Upper lobe of right lung (tissue), 1 donor: ENCODE data around the gene DES. TPM values are rescaled to one million over a fixed set of nuclear protein-coding genes. Genes with fewer than 3 reads are reported as not detected.

ENCODE experiments used
- ATAC-seq: fragments of 200-7000 bp; cut with Tn5 transposase; one replicate; pipeline ENCODE4 v1.9.1; 2020; ENCODE audit warnings: mild to moderate bottlenecking, moderate library complexity
- DNase-seq: peaks from one replicate; pipeline ENCODE4 v3.0.0-alpha.2; 2020
- H3K27ac ChIP-seq: fragments of 200-600 bp; one replicate; pipeline ENCODE4 v1.8.0; 2022
- H3K27me3 ChIP-seq: fragments of 200-600 bp; one replicate; pipeline ENCODE4 v1.8.0; 2022; ENCODE audit warnings: mild to moderate bottlenecking
- H3K36me3 ChIP-seq: fragments of 200-600 bp; one replicate; pipeline ENCODE4 v1.8.0; 2022
- H3K4me1 ChIP-seq: fragments of 200-600 bp; one replicate; pipeline ENCODE4 v1.8.0; 2022
- H3K4me3 ChIP-seq: fragments of 200-600 bp; one replicate; pipeline ENCODE4 v1.8.0; 2022; ENCODE audit warnings: mild to moderate bottlenecking
- H3K9me3 ChIP-seq: fragments of 200-600 bp; one replicate; pipeline ENCODE4 v1.8.0; 2022
- intact Hi-C: fragments of 100-400 bp; cut with DNase I; formaldehyde crosslinking; loops from one replicate; pipeline ENCODE4 v1.11.0; 2022
- total RNA-seq: library from RNA; stranded (reverse); fragmentation: NEBNext Ultra II Directional; extraction: Animal tissue kit (Norgen Biotek cat#: 25700); gene quantifications from one replicate; pipeline ENCODE4 v1.2.1, GENCODE V29; 2021
- TF ChIP-seq, protein P1 (sequence below): fragments of 200-600 bp; IDR thresholded peaks from one replicate; pipeline ENCODE4 v1.8.0; 2022; ENCODE audit warnings: antibody characterized with exemption
- donor health status: DM: no; HTN: yes; CAD: no; lungs with severe emphysema.

The DES gene
- total RNA-seq, 1 donor from 2014 or later, result 59.4 TPM

GRCh38 chr2:219396863-219397457 is 21.2 kb upstream of the DES start:
- intact Hi-C loops, result no loop called here
- Histone ChIP-seq H3K9me3 (no peaks in the 10 kb centered on the region), H3K27me3 (no peaks in the 10 kb centered on the region), H3K4me1 (peaks cover 7% of the 10 kb centered on the region), H3K27ac (no peak overlapping the region), H3K4me3 (no peak overlapping the region), H3K36me3 (no peaks in the 10 kb centered on the region)
- DNase-seq (no peak), ATAC-seq (no peak)
- TF ChIP-seq, protein P1, sequence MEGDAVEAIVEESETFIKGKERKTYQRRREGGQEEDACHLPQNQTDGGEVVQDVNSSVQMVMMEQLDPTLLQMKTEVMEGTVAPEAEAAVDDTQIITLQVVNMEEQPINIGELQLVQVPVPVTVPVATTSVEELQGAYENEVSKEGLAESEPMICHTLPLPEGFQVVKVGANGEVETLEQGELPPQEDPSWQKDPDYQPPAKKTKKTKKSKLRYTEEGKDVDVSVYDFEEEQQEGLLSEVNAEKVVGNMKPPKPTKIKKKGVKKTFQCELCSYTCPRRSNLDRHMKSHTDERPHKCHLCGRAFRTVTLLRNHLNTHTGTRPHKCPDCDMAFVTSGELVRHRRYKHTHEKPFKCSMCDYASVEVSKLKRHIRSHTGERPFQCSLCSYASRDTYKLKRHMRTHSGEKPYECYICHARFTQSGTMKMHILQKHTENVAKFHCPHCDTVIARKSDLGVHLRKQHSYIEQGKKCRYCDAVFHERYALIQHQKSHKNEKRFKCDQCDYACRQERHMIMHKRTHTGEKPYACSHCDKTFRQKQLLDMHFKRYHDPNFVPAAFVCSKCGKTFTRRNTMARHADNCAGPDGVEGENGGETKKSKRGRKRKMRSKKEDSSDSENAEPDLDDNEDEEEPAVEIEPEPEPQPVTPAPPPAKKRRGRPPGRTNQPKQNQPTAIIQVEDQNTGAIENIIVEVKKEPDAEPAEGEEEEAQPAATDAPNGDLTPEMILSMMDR, result no peak

- TF ChIP-seq, protein P1, result no peak
- no peaks in the 10 kb centered on the region for H3K27me3 ChIP-seq
- no peak overlapping the region for H3K4me3 ChIP-seq
- DNase-seq, result no peak
- H3K27ac ChIP-seq, result no peak overlapping the region
- peaks cover 7% of the 10 kb centered on the region for H3K4me1 ChIP-seq
- ATAC-seq, result no peak
- H3K9me3 ChIP-seq, result no peaks in the 10 kb centered on the region
- intact Hi-C loops, result no loop called here
- no peaks in the 10 kb centered on the region for H3K36me3 ChIP-seq
Observed at GRCh38 chr2:219398721-219399363, 19.3 kb upstream of the DES start.

DNA sequence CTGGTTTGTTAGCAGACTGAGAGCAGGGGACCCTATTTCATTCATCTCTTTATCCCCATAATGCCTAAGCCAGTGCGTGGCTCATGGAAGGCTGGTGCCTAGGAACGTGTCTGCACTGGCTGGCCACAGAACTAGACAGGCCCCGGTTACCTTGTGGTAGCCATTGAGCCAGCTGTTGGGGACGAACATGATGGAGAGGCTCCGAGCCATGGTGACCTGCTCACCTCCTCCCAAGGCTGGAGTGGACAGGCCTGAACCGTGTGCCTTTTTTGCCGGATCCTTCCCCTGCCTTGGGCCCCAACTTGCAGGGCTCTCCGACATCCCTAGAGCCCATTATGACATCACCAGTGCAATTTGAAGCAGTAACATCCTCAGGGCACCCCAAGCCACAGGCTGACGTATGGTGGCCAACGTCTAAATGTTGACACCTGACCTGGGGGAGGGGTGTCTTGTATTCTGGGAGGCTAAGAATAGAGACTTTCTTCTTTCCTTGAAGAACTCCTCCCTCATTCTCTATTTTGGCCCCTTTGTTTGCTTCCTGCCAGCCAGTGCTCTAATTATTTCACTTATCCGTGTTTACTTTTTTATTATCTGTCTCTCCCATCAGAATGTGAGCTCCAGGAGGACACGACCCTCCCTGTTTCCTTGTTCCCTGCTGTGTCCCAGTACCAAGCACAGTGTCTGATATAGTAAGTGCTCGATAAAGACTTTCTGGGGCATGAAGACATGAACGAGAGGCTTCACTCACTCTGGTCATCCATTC is 18.3 kb upstream of the DES start:
- Histone ChIP-seq H3K27me3 (no peaks in the 10 kb centered on the region), H3K4me1 (peaks cover 7% of the 10 kb centered on the region), H3K9me3 (no peaks in the 10 kb centered on the region), H3K27ac (no peak overlapping the region), H3K4me3 (no peak overlapping the region), H3K36me3 (no peaks in the 10 kb centered on the region)
- intact Hi-C loops, result loop anchor here (10.0 kb wide), 1 partner anchor 125 kb away; no protein-coding TSS in a partner anchor
- DNase-seq, result no peak
- ATAC-seq, result no peak
- TF ChIP-seq, protein P1, result no peak

DNA sequence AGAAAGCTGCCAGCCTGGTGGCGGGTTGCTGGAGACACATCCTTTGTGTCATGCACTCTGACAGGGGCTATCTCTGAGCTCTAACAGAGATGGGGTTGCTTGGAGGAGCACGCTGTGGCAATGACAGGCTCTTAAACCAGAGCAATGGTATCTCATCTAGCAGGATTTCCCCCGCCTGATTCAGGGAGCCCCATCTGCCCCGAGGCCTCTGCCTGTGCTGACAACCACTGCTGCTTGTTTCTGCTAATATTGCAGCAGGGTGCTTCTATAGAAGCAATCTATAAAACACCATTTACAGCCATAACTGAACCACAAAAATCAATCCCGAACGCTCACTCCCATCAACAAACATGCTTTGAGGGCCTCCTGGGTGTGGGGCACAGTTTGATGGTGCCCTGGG is 17.6 kb upstream of the DES start:
- Histone ChIP-seq H3K4me3 (no peak overlapping the region), H3K27ac (no peak overlapping the region), H3K27me3 (no peaks in the 10 kb centered on the region), H3K9me3 (no peaks in the 10 kb centered on the region), H3K36me3 (no peaks in the 10 kb centered on the region), H3K4me1 (peaks cover 7% of the 10 kb centered on the region)
- TF ChIP-seq, protein P1, result no peak
- ATAC-seq (no peak), DNase-seq (no peak)
- intact Hi-C loops, result loop anchor here (10.0 kb wide), 1 partner anchor 124 kb away; no protein-coding TSS in a partner anchor

GRCh38 chr2:219401606-219402005 is 16.6 kb upstream of the DES start:
- Histone ChIP-seq H3K27ac (no peak overlapping the region), H3K4me1 (peaks cover 7% of the 10 kb centered on the region)
- no peak for DNase-seq

More at GRCh38 chr2:219401606-219402005, 16.6 kb upstream of the DES start:
- intact Hi-C loops, result loop anchor here (10.0 kb wide), 1 partner anchor 123 kb away; no protein-coding TSS in a partner anchor
- Histone ChIP-seq H3K4me3 (no peak overlapping the region), H3K36me3 (no peaks in the 10 kb centered on the region), H3K9me3 (no peaks in the 10 kb centered on the region), H3K27me3 (no peaks in the 10 kb centered on the region)
- TF ChIP-seq, protein P1, result no peak
- ATAC-seq, result peak; percentile 31
